Endothelial cell of umbilical vein (primary cell): ENCODE data around the gene KANK3.
A peak's percentile ranks its signal among the peaks of the same experiment; 100 is the strongest.

Experiments
- CTCF ChIP-seq, 2 donors: IDR thresholded peaks; 1 replicate in 1 of 2; 2 replicates in 1 of 2; pipeline ENCODE4 v1.5.1; 2011; ENCODE audit warnings: low read length in 2 of 2, mild to moderate bottlenecking in 2 of 2, moderate library complexity in 2 of 2, control low read depth in 1 of 2, inconsistent platforms in 1 of 2, low read depth in 1 of 2; ENCODE audit not compliant: insufficient read depth in 1 of 2; ENCODE audit errors: extremely low read depth in 1 of 2
- EZH2 ChIP-seq: IDR thresholded peaks from 2 replicates; pipeline ENCODE4 v1.6.1; 2012; ENCODE audit warnings: borderline replicate concordance, low read depth, mild to moderate bottlenecking, moderate library complexity, low read length, inconsistent platforms; ENCODE audit not compliant: severe bottlenecking
- FOS ChIP-seq: IDR thresholded peaks from 2 replicates; pipeline ENCODE4 v1.6.1; 2011; ENCODE audit warnings: mild to moderate bottlenecking, low read length, moderate library complexity, borderline replicate concordance; ENCODE audit not compliant: insufficient read depth
- GATA2 ChIP-seq: IDR thresholded peaks from 2 replicates; pipeline ENCODE4 v1.7.0; 2011; ENCODE audit warnings: low read depth, mild to moderate bottlenecking, moderate library complexity, mixed read lengths, low read length; ENCODE audit not compliant: insufficient read length, insufficient read depth
- JUN ChIP-seq: IDR thresholded peaks from 2 replicates; pipeline ENCODE4 v1.6.1; 2011; ENCODE audit warnings: borderline replicate concordance, low read depth; ENCODE audit not compliant: insufficient read length, insufficient read depth
- MAX ChIP-seq: IDR thresholded peaks from 2 replicates; pipeline ENCODE4 v1.6.1; 2011; ENCODE audit not compliant: insufficient read depth, insufficient read length
- MYC ChIP-seq: IDR thresholded peaks from one replicate; pipeline ENCODE4 v1.6.1; 2011; ENCODE audit warnings: mild to moderate bottlenecking, low read depth, low read length
- POLR2A ChIP-seq: IDR thresholded peaks from 2 replicates; pipeline ENCODE4 v1.6.1; 2012; ENCODE audit warnings: low read depth, mild to moderate bottlenecking, control low read depth, low read length
- POLR2AphosphoS5 ChIP-seq: IDR thresholded peaks from 2 replicates; pipeline ENCODE4 v1.6.1; 2012; ENCODE audit warnings: low read depth, mild to moderate bottlenecking, control low read depth, low read length, moderate library complexity; ENCODE audit not compliant: insufficient read depth

GRCh38 chr19:8361921-8362793 is 19.1 kb upstream of the KANK3 start:
- TF ChIP-seq POLR2A (peak; percentile 49), CTCF (IDR thresholded peaks at IDR 0.05; ENCODE audit: extremely low read depth in 1 of 2, insufficient read depth in 1 of 2, low read depth in 1 of 2, low read length in 2 of 2) (no peak), POLR2AphosphoS5 (peak; percentile 93), EZH2 (no peak), MYC (no peak), MAX (no peak), JUN (peak; percentile 59), GATA2 (no peak), FOS (peak; percentile 87)
